SK-N-SH treated with all-trans-retinoic acid at 6 μM for 48 hours (cell line): Measurements from ENCODE around the gene RAD51B.

Source experiments
- ARNTL ChIP-seq: fragments of 450-650 bp; formaldehyde crosslinking; IDR thresholded peaks from 2 replicates; pipeline ENCODE4 v1.5.0; 2020; ENCODE audit warnings: low read depth, mild to moderate bottlenecking, moderate library complexity, borderline replicate concordance
- BACH2 ChIP-seq: fragments of 250-450 bp; sonication (Bioruptor Pico); IDR thresholded peaks from 2 replicates; pipeline ENCODE4 v1.9.0; 2021; ENCODE audit warnings: mild to moderate bottlenecking, borderline replicate concordance
- CSDC2 ChIP-seq: fragments of 250-450 bp; sonication (Bioruptor Pico); IDR thresholded peaks from 2 replicates; pipeline ENCODE4 v1.5.0; 2020; ENCODE audit warnings: mild to moderate bottlenecking, moderate library complexity
- GLIS3 ChIP-seq: fragments of 250-450 bp; sonication (Bioruptor Pico); IDR thresholded peaks from 2 replicates; pipeline ENCODE4 v1.5.0; 2020; ENCODE audit warnings: mild to moderate bottlenecking, moderate library complexity
- PATZ1 ChIP-seq: fragments of 250-450 bp; sonication (Bioruptor Pico); IDR thresholded peaks from 2 replicates; pipeline ENCODE4 v1.8.0; 2020; ENCODE audit warnings: mild to moderate bottlenecking, moderate library complexity, borderline replicate concordance
- POU6F1 ChIP-seq: fragments of 250-450 bp; sonication (Bioruptor Pico); IDR thresholded peaks from 2 replicates; pipeline ENCODE4 v1.8.0; 2021; ENCODE audit warnings: low read depth, mild to moderate bottlenecking, moderate library complexity, borderline replicate concordance
- PPARA ChIP-seq: fragments of 250-450 bp; sonication (Bioruptor Pico); IDR thresholded peaks from 2 replicates; pipeline ENCODE4 v1.5.0; 2020; ENCODE audit warnings: mild to moderate bottlenecking, borderline replicate concordance
- RARB ChIP-seq: fragments of 250-450 bp; sonication (Bioruptor Pico); IDR thresholded peaks from 2 replicates; pipeline ENCODE4 v1.8.0; 2021; ENCODE audit warnings: mild to moderate bottlenecking, moderate library complexity
- SNAI2 ChIP-seq: fragments of 250-450 bp; sonication (Bioruptor Pico); IDR thresholded peaks from 2 replicates; pipeline ENCODE4 v1.5.0; 2020; ENCODE audit warnings: mild to moderate bottlenecking, moderate library complexity
- TCF4 ChIP-seq: fragments of 250-450 bp; sonication (Bioruptor Pico); IDR thresholded peaks from 2 replicates; pipeline ENCODE4 v1.8.0; 2021; ENCODE audit warnings: mild to moderate bottlenecking, moderate library complexity, borderline replicate concordance
- ZC3H10 ChIP-seq: fragments of 250-450 bp; sonication (Bioruptor Pico); IDR thresholded peaks from 2 replicates; pipeline ENCODE4 v1.5.1; 2021; ENCODE audit warnings: mild to moderate bottlenecking, moderate library complexity
- ZFP3 ChIP-seq: fragments of 250-450 bp; sonication (Bioruptor Pico); IDR thresholded peaks from 2 replicates; pipeline ENCODE4 v1.5.0; 2020; ENCODE audit warnings: mild to moderate bottlenecking, moderate library complexity
- ZFP30 ChIP-seq: fragments of 450-650 bp; formaldehyde crosslinking; IDR thresholded peaks from 2 replicates; pipeline ENCODE4 v1.5.0; 2022; ENCODE audit warnings: mild to moderate bottlenecking, moderate library complexity

DNA sequence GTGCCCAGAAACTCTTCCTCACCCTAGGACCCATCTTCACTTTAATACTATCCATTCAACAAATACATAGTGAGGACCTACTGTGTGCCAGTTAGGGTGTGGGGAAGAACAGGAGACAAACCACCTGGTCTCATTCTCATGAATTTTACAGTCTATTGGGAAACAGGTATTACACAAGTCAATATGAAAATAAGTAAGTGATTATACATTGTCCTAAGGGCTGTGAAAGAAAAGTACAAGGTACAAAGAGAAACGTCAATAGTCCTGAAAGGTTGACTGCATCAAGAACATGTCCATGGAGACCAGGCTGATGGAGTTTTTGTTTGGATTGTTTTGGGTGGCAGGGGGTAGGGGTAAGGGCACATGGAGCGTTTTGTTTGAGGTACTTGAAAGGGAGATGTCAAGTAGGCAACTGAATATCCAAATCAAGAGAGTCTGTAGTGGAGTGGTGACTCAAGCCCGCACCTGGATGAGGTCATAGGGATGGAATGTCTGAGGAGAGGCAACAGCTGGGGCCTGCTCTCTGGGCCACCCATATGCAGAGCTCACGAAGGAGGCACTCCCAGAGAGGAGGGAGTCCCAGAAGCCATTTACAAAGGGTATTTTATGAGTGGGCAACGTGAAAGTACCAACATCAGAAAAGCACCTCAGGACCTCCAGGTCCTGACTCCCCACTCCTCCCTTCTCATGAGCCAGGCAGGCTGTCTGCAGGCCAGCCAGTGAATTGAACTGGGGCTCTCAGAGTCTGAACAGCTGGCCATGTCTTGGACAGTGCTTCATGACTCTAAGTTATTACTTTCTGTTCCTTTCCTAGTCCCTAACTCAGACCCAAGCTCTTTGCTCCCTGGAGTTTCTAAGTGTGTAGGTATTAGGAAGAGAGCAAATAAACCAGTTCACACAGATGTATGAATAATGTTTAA, 701.3 kb downstream of the RAD51B start:
- TF ChIP-seq PATZ1 (CRISPR knock-in tag) (no peak), ZC3H10 (CRISPR knock-in tag) (no peak), SNAI2 (CRISPR knock-in tag) (no peak), BACH2 (CRISPR knock-in tag) (no peak), RARB (no peak), POU6F1 (CRISPR knock-in tag) (no peak), ARNTL (no peak), CSDC2 (CRISPR knock-in tag) (no peak), PPARA (CRISPR knock-in tag) (no peak), ZFP30 (no peak), ZFP3 (CRISPR knock-in tag) (no peak), GLIS3 (CRISPR knock-in tag) (no peak), TCF4 (CRISPR knock-in tag) (no peak)
